Neural cell (in vitro differentiated cells): ENCODE data around the gene TYW1B.
"Not testable (repeated sequence)": the region's sequence is repeated elsewhere in the genome, so short reads cannot be mapped to it uniquely, and the experiment has no call there.

Experiments
- CTCF ChIP-seq: fragments of 450-650 bp; IDR thresholded peaks from 2 replicates; pipeline ENCODE4 v1.5.1; 2014; ENCODE audit warnings: antibody characterized with exemption, mild to moderate bottlenecking, moderate library complexity; ENCODE audit not compliant: poor library complexity, severe bottlenecking
- EZH2 ChIP-seq: fragments of 200-600, 300-800 bp; shearing (Covaris generic), sonication (generic); IDR thresholded peaks from 2 replicates; pipeline ENCODE4 v1.6.1; 2014; ENCODE audit warnings: antibody characterized with exemption, low read length, borderline replicate concordance, mild to moderate bottlenecking; ENCODE audit not compliant: insufficient read depth, poor library complexity, severe bottlenecking
- POLR2AphosphoS5 ChIP-seq: IDR thresholded peaks from 2 replicates; pipeline ENCODE4 v1.6.1; 2012
- RAD21 ChIP-seq: fragments of 450-650 bp; conservative IDR thresholded peaks from 2 replicates; pipeline ENCODE4 v1.6.1; 2014; ENCODE audit warnings: antibody characterized with exemption, mild to moderate bottlenecking, moderate library complexity
- SMC3 ChIP-seq: fragments of 450-650 bp; conservative IDR thresholded peaks from 2 replicates; pipeline ENCODE4 v1.6.1; 2014; ENCODE audit warnings: antibody characterized with exemption, mild to moderate bottlenecking, moderate library complexity; ENCODE audit not compliant: poor library complexity

- TF ChIP-seq EZH2, CTCF, SMC3, RAD21, POLR2AphosphoS5: not testable (repeated sequence)
Observed at GRCh38 chr7:72601683-72602082, 226.3 kb downstream of the TYW1B start.
